ENCODE measurements around the gene KCNN2. TPM values are rescaled to one million over a fixed set of nuclear protein-coding genes. Genes with fewer than 3 reads are reported as not detected.

Gene KCNN2
- polyA plus RNA-seq, 1 donor from 2014 or later, result 1.0 TPM

GRCh38 chr5:114317751-114318150, 44.1 kb upstream of the KCNN2 start:
- H3K4me2 ChIP-seq (ENCODE audit: low read length), result no peak overlapping the region

GRCh38 chr5:114319236-114319635, 42.6 kb upstream of the KCNN2 start:
- Histone ChIP-seq H3K27ac (ENCODE audit: low read length) (no peak overlapping the region), H3K79me2 (replicated peaks; ENCODE audit: insufficient read depth, low read length) (no peaks in the 10 kb centered on the region)

More at GRCh38 chr5:114317751-114318150, 44.1 kb upstream of the KCNN2 start:
- TF ChIP-seq MXI1 (conservative IDR thresholded peaks at IDR 0.05; ENCODE audit: poor library complexity, severe bottlenecking), result no peak
- no peak for TF ChIP-seq POLR2AphosphoS5 (IDR thresholded peaks at IDR 0.05)
- TF ChIP-seq TAF1 (IDR thresholded peaks at IDR 0.05; ENCODE audit: low read depth), result no peak
- no peak for TF ChIP-seq EZH2 (IDR thresholded peaks at IDR 0.05; ENCODE audit: borderline replicate concordance, insufficient read depth, low read length, poor library complexity, severe bottlenecking)
- Histone ChIP-seq H3K4me3 (ENCODE audit: low read length) (no peak overlapping the region), H3K27ac (ENCODE audit: low read length) (no peak overlapping the region), H3K9ac (ENCODE audit: low read length) (no peak overlapping the region), H3K36me3 (ENCODE audit: insufficient read depth, low read length) (no peaks in the 10 kb centered on the region), H3K9me2 (ENCODE audit: insufficient read depth, low read length) (no peaks in the 10 kb centered on the region), H3K27me3 (ENCODE audit: insufficient read depth, low read depth, low read length) (no peaks in the 10 kb centered on the region), H3K9me3 (ENCODE audit: low read length) (no peaks in the 10 kb centered on the region), H3F3A (ENCODE audit: insufficient read depth, low read length, poor library complexity, severe bottlenecking) (no peaks in the 10 kb centered on the region), H2AFZ (ENCODE audit: low read depth, low read length) (no peak overlapping the region), H4K20me1 (ENCODE audit: insufficient read depth) (no peaks in the 10 kb centered on the region), H3K79me2 (replicated peaks; ENCODE audit: insufficient read depth, low read length) (no peaks in the 10 kb centered on the region)

More at GRCh38 chr5:114319236-114319635, 42.6 kb upstream of the KCNN2 start:
- no peaks in the 10 kb centered on the region for H4K20me1 ChIP-seq (ENCODE audit: insufficient read depth)
- no peaks in the 10 kb centered on the region for H3K36me3 ChIP-seq (ENCODE audit: insufficient read depth, low read length)
- H3K9ac ChIP-seq (ENCODE audit: low read length), result no peak overlapping the region
- no peak overlapping the region for H3K4me3 ChIP-seq (ENCODE audit: low read length)
- no peaks in the 10 kb centered on the region for H3K9me2 ChIP-seq (ENCODE audit: insufficient read depth, low read length)
- no peaks in the 10 kb centered on the region for H3K27me3 ChIP-seq (ENCODE audit: insufficient read depth, low read depth, low read length)
- no peak overlapping the region for H3K4me2 ChIP-seq (ENCODE audit: low read length)
- H2AFZ ChIP-seq (ENCODE audit: low read depth, low read length), result no peak overlapping the region
- TF ChIP-seq EZH2 (IDR thresholded peaks at IDR 0.05; ENCODE audit: borderline replicate concordance, insufficient read depth, low read length, poor library complexity, severe bottlenecking) (no peak), REST (IDR thresholded peaks at IDR 0.05; ENCODE audit: borderline replicate concordance) (no peak), RAD21 (conservative IDR thresholded peaks at IDR 0.05) (no peak), MXI1 (conservative IDR thresholded peaks at IDR 0.05; ENCODE audit: poor library complexity, severe bottlenecking) (no peak), EP300 (conservative IDR thresholded peaks at IDR 0.05; ENCODE audit: poor library complexity, severe bottlenecking) (no peak), SMC3 (conservative IDR thresholded peaks at IDR 0.05; ENCODE audit: poor library complexity) (no peak), CTCF (IDR thresholded peaks at IDR 0.05; ENCODE audit: poor library complexity, severe bottlenecking) (no peak), POLR2AphosphoS5 (IDR thresholded peaks at IDR 0.05) (no peak), TAF1 (IDR thresholded peaks at IDR 0.05; ENCODE audit: low read depth) (no peak)
- no peaks in the 10 kb centered on the region for H3K9me3 ChIP-seq (ENCODE audit: low read length)
- no peaks in the 10 kb centered on the region for H3F3A ChIP-seq (ENCODE audit: insufficient read depth, low read length, poor library complexity, severe bottlenecking)
